A204.1 (cell line): Measurements from ENCODE around the gene TEX2.

Source experiments
- FAIRE-seq: peaks from 2 replicates; lab custom pipeline; 2012; peaks lifted over from hg19 to GRCh38; lab: Jason Lieb, UNC

Gene TEX2

GRCh38 chr17:64115043-64115698, 147.9 kb downstream of the TEX2 start:
- no peak for FAIRE-seq

- FAIRE-seq = no peak
Observed at GRCh38 chr17:64113006-64113405, 150.1 kb downstream of the TEX2 start.

GRCh38 chr17:64111831-64112230, 151.2 kb downstream of the TEX2 start:
- FAIRE-seq = no peak

GRCh38 chr17:64110379-64111152, 152.5 kb downstream of the TEX2 start:
- no peak for FAIRE-seq

GRCh38 chr17:64109400-64109799, 153.7 kb downstream of the TEX2 start:
- no peak for FAIRE-seq

- FAIRE-seq = no peak
Observed at GRCh38 chr17:64107500-64108236, 155.4 kb downstream of the TEX2 start.

GRCh38 chr17:64106918-64107317, 156.1 kb downstream of the TEX2 start:
- FAIRE-seq = no peak

GRCh38 chr17:64103391-64104364, 159.4 kb downstream of the TEX2 start:
- no peak for FAIRE-seq

- no peak for FAIRE-seq
Observed at GRCh38 chr17:64102627-64103390, 160.3 kb downstream of the TEX2 start.

- FAIRE-seq = no peak
Observed at GRCh38 chr17:64099543-64099942, 163.5 kb downstream of the TEX2 start.
